CD14-positive monocyte (primary cell): ENCODE measurements around the gene NUDT22. TPM values are rescaled to one million over a fixed set of nuclear protein-coding genes. Genes with fewer than 3 reads are reported as not detected.

Source experiments
- DNase-seq, 3 donors: peaks; one replicate each; pipeline ENCODE4 v3.0.0-alpha.2; 2011 to 2022
- H2AFZ ChIP-seq: 2 replicates; pipeline ENCODE4 v1.6.0; 2012; ENCODE audit warnings: mild to moderate bottlenecking, low read depth, low read length, inconsistent platforms; ENCODE audit not compliant: insufficient read depth, poor library complexity, severe bottlenecking
- H3K27ac ChIP-seq, 2 donors: 1 replicate in 1 of 2; 2 replicates in 1 of 2; pipeline ENCODE4 v1.5.1; 2012 to 2013; ENCODE audit warnings: low read length in 2 of 2, control low read depth in 1 of 2, inconsistent platforms in 1 of 2, low read depth in 1 of 2, mild to moderate bottlenecking in 1 of 2
- H3K27me3 ChIP-seq, 2 donors: one replicate each; pipeline versions ENCODE4 v1.6.0 to v1.6.1; 2011 to 2013; ENCODE audit warnings: low read length in 2 of 2; ENCODE audit not compliant: control insufficient read depth in 2 of 2, insufficient read depth in 2 of 2
- H3K36me3 ChIP-seq, 2 donors: replicated peaks in 1 of 2; 1 replicate in 1 of 2; 2 replicates in 1 of 2; pipeline versions ENCODE4 v1.5.1 to v1.6.1; 2012 to 2013; ENCODE audit warnings: low read length in 2 of 2, control low read depth in 1 of 2, inconsistent platforms in 1 of 2, mild to moderate bottlenecking in 1 of 2; ENCODE audit not compliant: insufficient read depth in 2 of 2, control insufficient read depth in 1 of 2
- H3K4me1 ChIP-seq, 2 donors: 1 replicate in 1 of 2; 2 replicates in 1 of 2; pipeline versions ENCODE4 v1.5.1 to v1.6.1; 2012 to 2013; ENCODE audit warnings: low read length in 2 of 2, control low read depth in 1 of 2, inconsistent platforms in 1 of 2, mild to moderate bottlenecking in 1 of 2, moderate library complexity in 1 of 2; ENCODE audit not compliant: insufficient read depth in 2 of 2, control insufficient read depth in 1 of 2
- H3K4me2 ChIP-seq: replicated peaks from 2 replicates; pipeline ENCODE3; 2012; ENCODE audit warnings: low read length, moderate library complexity, mild to moderate bottlenecking; ENCODE audit not compliant: poor library complexity, severe bottlenecking; ENCODE audit errors: extremely low read depth
- H3K4me3 ChIP-seq, 3 experiments: fragments of 200-600 bp in 1 of 3; sonication (generic) in 1 of 3; replicated peaks in 1 of 3; 1 replicate in 2 of 3; 2 replicates in 1 of 3; pipeline ENCODE4 v1.5.1; 2011 to 2013; ENCODE audit warnings: low read length in 3 of 3, mild to moderate bottlenecking in 3 of 3, control low read depth in 2 of 3, low read depth in 2 of 3, inconsistent platforms in 1 of 3, moderate library complexity in 1 of 3
- H3K79me2 ChIP-seq: 2 replicates; pipeline ENCODE4 v1.6.0; 2012; ENCODE audit warnings: mild to moderate bottlenecking, control low read depth, inconsistent platforms, low read length, moderate library complexity; ENCODE audit not compliant: insufficient read depth
- H3K9ac ChIP-seq: 2 replicates; pipeline ENCODE4 v1.6.0; 2017; ENCODE audit warnings: low read length, mild to moderate bottlenecking; ENCODE audit not compliant: insufficient read depth, poor library complexity, severe bottlenecking
- H3K9me3 ChIP-seq, 2 donors: replicated peaks in 1 of 2; 1 replicate in 1 of 2; 2 replicates in 1 of 2; pipeline versions ENCODE4 v1.5.1 to v1.6.1; 2012 to 2013; ENCODE audit warnings: low read length in 2 of 2, control low read depth in 1 of 2; ENCODE audit not compliant: control insufficient read depth in 1 of 2, insufficient read depth in 1 of 2
- H4K20me1 ChIP-seq: 2 replicates; pipeline ENCODE4 v1.6.0; 2012; ENCODE audit warnings: mild to moderate bottlenecking, low read length, control low read depth, moderate library complexity; ENCODE audit not compliant: insufficient read depth
- H3K27ac Mint-ChIP-seq, 7 donors: one replicate each; pipeline ENCODE4 v1.8.0; 2020; ENCODE audit warnings: mild to moderate bottlenecking in 7 of 7, mixed read lengths in 7 of 7, moderate library complexity in 6 of 7, inconsistent platforms in 2 of 7
- H3K27me3 Mint-ChIP-seq, 3 donors: one replicate each; pipeline ENCODE4 v1.8.0; 2021 to 2022; ENCODE audit warnings: low read depth in 3 of 3, mild to moderate bottlenecking in 3 of 3, mixed read lengths in 3 of 3, moderate library complexity in 3 of 3, inconsistent platforms in 1 of 3
- H3K36me3 Mint-ChIP-seq, 2 donors: one replicate each; pipeline ENCODE4 v1.8.0; 2020; ENCODE audit warnings: mixed read lengths in 2 of 2, inconsistent platforms in 1 of 2, mild to moderate bottlenecking in 1 of 2
- H3K4me1 Mint-ChIP-seq: one replicate; pipeline ENCODE4 v1.8.0; 2020; ENCODE audit warnings: mild to moderate bottlenecking, mixed read lengths
- H3K4me3 Mint-ChIP-seq, 2 donors: one replicate each; pipeline ENCODE4 v1.8.0; 2020; ENCODE audit warnings: mild to moderate bottlenecking in 2 of 2, mixed read lengths in 2 of 2, moderate library complexity in 1 of 2
- H3K9me3 Mint-ChIP-seq, 7 donors: one replicate each; pipeline ENCODE4 v1.8.0; 2020 to 2022; ENCODE audit warnings: mixed read lengths in 7 of 7, mild to moderate bottlenecking in 6 of 7, moderate library complexity in 6 of 7, inconsistent platforms in 2 of 7
- CTCF ChIP-seq: fragments of 200-600 bp; IDR thresholded peaks from one replicate; pipeline ENCODE4 v1.8.0; 2022; ENCODE audit warnings: antibody characterized with exemption, mild to moderate bottlenecking
- WGBS: methylation state at CpG from one replicate; pipeline ENCODE4 v1.1.5; 2013; ENCODE audit warnings: missing lambda C conversion rate; ENCODE audit not compliant: insufficient coverage; 5-methylcytosine and 5-hydroxymethylcytosine counted together
- intact Hi-C, 2 donors: fragments of 100-400 bp; cut with micrococcal nuclease; formaldehyde crosslinking; loops; one replicate each; pipeline versions ENCODE4 v1.15.0 to v1.15.1; 2023
- polyA plus RNA-seq, 3 donors: library from polyadenylated mRNA; depleted of rRNA in 1 of 3; unstranded in 2 of 3; stranded (reverse) in 1 of 3; fragments of 300-500 nt in 2 of 3; fragments of >200 nt in 1 of 3; fragmentation: Illumina TruSeq in 2 of 3; gene quantifications; 1 replicate in 2 of 3; 2 replicates in 1 of 3; pipeline ENCODE4 v1.2.3, GENCODE V29; 2012 to 2021

The NUDT22 gene
- polyA plus RNA-seq, 3 donors: 47.9 to 86.1 (median 56.1) TPM

- H3K79me2 ChIP-seq: peaks cover 40% of the 10 kb centered on the region
- no peak overlapping the region for H3K4me3 ChIP-seq
- TF ChIP-seq CTCF: no peak
- Mint-ChIP-seq H3K27ac (peak overlapping the region in 3 of 7 donors; percentile 15 to 41 (median 23)), H3K4me3 (no peak overlapping the region), H3K4me1 (peaks cover 30% of the 10 kb centered on the region), H3K9me3 (no peaks in the 10 kb centered on the region), H3K36me3 (peaks cover 45 to 58% of the 10 kb centered on the region in 2 donors), H3K27me3 (peaks cover 0 to 1% (median 0%) of the 10 kb centered on the region in 3 donors)
- no peak overlapping the region for H3K9ac ChIP-seq
- no peaks in the 10 kb centered on the region for H3K9me3 ChIP-seq
- peaks cover 66% of the 10 kb centered on the region for H4K20me1 ChIP-seq
- 89% methylated on average over 18 of the region's 24 CpGs for whole genome bisulfite sequencing
- H3K36me3 ChIP-seq: peaks cover 56 to 58% of the 10 kb centered on the region in 2 donors
- H3K27me3 ChIP-seq: no peaks in the 10 kb centered on the region
- DNase-seq: peak in 1 of 3 donors; percentile 2
- peaks cover 28 to 39% of the 10 kb centered on the region in 2 donors for H3K4me1 ChIP-seq
- no peak overlapping the region for H2AFZ ChIP-seq
- intact Hi-C loops: no loop called here
- H3K4me2 ChIP-seq: no peak overlapping the region
- peak overlapping the region; percentile 14 to 45 for H3K27ac ChIP-seq
Observed at GRCh38 chr11:64223001-64223651, 2.9 kb upstream of the NUDT22 start.

GRCh38 chr11:64224151-64224890 is 1.8 kb upstream of the NUDT22 start:
- H3K79me2 ChIP-seq: peaks cover 41% of the 10 kb centered on the region
- DNase-seq: peak in 1 of 3 donors; percentile 4
- H3K4me3 ChIP-seq: peak overlapping the region in 1 of 3 experiments; percentile 96
- intact Hi-C loops: no loop called here
- no peak overlapping the region for H3K9ac ChIP-seq
- H3K27ac ChIP-seq: peak overlapping the region; percentile 12 to 92
- peaks cover 36% of the 10 kb centered on the region for H3K4me1 Mint-ChIP-seq
- peak overlapping the region; percentile 98 for H3K4me2 ChIP-seq
- no peaks in the 10 kb centered on the region for H3K9me3 Mint-ChIP-seq
- no peaks in the 10 kb centered on the region for H3K9me3 ChIP-seq
- 93% methylated on average over 17 of the region's 17 CpGs for WGBS
- TF ChIP-seq CTCF: no peak
- no peaks in the 10 kb centered on the region for H3K27me3 ChIP-seq
- H3K27ac Mint-ChIP-seq: peak overlapping the region; percentile 18 to 79 (median 48)
- H4K20me1 ChIP-seq: peaks cover 54% of the 10 kb centered on the region
- H3K36me3 Mint-ChIP-seq: peaks cover 33 to 56% of the 10 kb centered on the region in 2 donors
- H3K4me1 ChIP-seq: peaks cover 32 to 43% of the 10 kb centered on the region in 2 donors
- H3K4me3 Mint-ChIP-seq: no peak overlapping the region
- H3K36me3 ChIP-seq: peaks cover 44 to 46% of the 10 kb centered on the region in 2 donors
- no peak overlapping the region for H2AFZ ChIP-seq
- peaks cover 0 to 1% (median 0%) of the 10 kb centered on the region in 3 donors for H3K27me3 Mint-ChIP-seq
